NCI-H510A treated with DMSO at 0.1 percent for 48 hours (cell line): ENCODE measurements around the gene ADGRE3.

Experiments used
- DNase-seq: peaks from one replicate; lab custom pipeline; 2025; lab: John Stamatoyannopoulos, UW

The ADGRE3 gene, protein sequence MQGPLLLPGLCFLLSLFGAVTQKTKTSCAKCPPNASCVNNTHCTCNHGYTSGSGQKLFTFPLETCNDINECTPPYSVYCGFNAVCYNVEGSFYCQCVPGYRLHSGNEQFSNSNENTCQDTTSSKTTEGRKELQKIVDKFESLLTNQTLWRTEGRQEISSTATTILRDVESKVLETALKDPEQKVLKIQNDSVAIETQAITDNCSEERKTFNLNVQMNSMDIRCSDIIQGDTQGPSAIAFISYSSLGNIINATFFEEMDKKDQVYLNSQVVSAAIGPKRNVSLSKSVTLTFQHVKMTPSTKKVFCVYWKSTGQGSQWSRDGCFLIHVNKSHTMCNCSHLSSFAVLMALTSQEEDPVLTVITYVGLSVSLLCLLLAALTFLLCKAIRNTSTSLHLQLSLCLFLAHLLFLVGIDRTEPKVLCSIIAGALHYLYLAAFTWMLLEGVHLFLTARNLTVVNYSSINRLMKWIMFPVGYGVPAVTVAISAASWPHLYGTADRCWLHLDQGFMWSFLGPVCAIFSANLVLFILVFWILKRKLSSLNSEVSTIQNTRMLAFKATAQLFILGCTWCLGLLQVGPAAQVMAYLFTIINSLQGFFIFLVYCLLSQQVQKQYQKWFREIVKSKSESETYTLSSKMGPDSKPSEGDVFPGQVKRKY

DNA sequence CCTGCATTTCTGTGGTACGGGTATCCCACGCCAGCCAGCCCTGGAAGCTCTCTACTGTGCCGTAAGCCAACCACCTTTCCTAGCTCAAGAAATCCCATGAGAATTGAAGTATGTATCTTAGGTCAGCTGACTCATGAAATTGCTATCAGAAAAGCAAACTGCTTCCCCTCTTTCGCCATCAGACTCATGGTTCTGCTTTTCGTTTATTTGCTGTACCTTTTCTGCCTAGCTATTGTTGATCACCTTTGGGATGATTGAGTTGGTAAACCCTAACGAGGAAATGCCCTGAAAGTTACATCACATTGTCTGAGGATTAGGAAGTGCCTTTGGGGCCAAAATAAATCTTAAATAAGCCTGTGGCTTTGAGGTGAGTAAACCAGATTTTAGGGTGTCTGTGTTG is at the start of gene ADGRE3:
Gene ADGRE3, minus strand, starts transcription at position 81 of the 400 bp plus-strand sequence. Its CDS starts 74 bp downstream, at position 7.
- DNase-seq: no peak

DNA sequence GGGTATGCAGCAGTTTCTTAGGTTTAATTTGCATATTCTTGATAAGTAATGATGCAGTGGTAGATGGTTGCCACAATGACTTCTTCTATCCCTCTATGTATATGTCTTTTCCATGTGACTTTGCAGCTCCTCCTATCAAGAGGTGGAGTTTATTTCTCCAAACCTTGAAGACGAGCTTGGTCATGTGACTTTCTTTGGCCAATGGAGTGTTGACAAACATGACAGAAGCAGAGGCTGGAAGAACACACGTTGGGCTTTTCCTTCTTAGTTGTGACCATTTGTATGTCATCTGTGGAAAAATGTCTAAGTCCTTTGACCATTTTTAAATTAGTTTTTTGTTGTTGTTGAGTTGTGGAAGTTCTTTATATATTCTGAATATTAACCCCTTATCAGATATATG is 47.5 kb upstream of the ADGRE3 start:
- no peak for DNase-seq

DNA sequence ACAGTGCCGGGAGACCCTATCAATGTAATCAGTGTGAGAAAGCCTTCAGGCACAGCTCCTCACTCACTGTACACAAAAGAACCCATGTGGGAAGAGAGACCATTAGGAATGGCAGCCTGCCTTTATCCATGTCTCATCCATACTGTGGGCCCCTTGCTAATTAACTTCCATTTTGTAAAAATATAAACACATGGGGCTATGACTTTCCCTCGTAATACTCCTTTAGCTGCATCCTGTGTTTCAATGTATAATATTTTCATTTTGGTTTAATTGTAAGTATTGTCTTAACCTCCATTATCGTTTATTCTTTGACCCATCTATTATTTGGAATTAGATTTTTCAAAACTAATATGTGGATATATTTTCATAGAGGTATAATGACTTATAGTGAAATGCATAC is 44.5 kb upstream of the ADGRE3 start:
- no peak for DNase-seq

DNA sequence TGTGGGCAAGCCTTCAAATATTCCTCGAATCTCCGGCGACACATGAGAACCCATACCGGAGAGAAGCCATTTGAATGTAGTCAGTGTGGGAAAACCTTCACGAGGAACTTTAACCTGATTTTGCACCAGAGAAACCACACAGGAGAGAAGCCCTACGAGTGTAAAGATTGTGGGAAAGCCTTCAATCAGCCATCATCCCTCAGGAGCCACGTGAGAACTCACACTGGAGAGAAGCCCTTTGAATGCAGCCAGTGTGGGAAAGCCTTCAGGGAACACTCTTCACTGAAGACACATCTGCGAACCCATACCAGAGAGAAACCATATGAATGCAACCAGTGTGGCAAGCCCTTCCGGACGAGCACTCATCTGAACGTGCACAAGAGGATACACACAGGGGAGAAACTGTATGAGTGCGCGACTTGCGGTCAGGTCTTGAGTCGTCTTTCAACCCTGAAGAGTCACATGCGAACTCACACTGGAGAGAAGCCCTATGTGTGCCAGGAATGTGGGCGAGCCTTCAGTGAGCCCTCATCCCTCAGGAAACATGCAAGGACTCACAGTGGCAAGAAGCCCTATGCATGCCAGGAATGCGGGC is 44.0 kb upstream of the ADGRE3 start:
- no peak for DNase-seq

DNA sequence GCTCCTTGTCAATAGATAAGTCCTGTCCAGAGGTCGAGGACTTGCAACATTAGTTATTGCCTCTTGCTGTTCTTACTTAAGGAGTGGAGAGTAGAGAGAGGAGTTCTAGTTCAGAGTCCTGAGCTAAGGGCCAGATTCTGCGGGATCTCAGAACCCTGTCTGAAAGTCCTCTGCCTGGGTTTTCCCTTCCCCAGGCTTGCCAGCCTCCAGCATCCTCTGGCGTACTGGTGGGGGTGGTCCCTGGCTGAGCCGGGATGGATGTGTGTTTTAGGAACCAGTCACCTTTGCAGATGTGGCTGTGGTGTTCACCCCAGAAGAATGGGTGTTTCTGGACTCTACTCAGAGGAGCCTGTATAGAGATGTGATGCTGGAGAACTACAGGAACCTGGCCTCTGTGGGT is 41.2 kb upstream of the ADGRE3 start:
- no peak for DNase-seq

DNA sequence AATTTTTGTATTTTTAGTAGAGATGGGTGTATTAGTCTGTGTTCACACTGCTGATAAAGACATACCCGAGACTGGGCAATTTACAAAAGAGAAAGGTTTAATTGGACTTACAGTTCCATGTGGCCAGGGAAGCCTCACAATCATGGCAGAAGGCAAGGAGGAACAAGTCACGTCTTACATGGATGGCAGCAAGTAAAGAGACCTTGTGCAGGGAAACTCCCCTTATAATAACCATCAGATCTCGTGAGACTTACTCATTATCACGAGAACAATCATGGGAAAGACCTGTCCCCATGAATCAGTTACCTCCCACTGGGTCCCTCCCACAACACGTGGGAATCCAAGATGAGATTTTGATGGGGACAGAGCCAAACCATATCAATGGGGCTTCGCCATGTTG is 29.8 kb upstream of the ADGRE3 start:
- DNase-seq: no peak

DNA sequence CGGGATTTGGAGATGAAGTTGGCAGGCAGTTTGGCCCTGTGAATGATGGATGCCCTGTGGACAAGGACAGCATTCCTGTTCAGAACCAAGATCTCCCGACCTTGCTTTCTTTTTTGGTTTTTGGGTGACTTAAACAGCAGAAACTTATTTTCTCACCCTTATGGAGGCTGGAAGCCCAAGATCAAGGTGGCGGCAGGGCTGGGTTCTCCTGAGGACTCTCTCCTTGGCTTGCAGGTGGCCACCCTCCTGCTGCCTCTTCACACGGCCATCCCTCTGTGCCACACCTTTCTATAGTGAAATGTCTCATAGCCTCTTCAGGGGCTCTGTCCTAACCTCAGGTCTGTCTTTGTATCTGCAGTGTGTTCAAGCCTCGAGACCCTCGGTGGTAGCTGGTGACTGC is 29.2 kb upstream of the ADGRE3 start:
- no peak for DNase-seq

DNA sequence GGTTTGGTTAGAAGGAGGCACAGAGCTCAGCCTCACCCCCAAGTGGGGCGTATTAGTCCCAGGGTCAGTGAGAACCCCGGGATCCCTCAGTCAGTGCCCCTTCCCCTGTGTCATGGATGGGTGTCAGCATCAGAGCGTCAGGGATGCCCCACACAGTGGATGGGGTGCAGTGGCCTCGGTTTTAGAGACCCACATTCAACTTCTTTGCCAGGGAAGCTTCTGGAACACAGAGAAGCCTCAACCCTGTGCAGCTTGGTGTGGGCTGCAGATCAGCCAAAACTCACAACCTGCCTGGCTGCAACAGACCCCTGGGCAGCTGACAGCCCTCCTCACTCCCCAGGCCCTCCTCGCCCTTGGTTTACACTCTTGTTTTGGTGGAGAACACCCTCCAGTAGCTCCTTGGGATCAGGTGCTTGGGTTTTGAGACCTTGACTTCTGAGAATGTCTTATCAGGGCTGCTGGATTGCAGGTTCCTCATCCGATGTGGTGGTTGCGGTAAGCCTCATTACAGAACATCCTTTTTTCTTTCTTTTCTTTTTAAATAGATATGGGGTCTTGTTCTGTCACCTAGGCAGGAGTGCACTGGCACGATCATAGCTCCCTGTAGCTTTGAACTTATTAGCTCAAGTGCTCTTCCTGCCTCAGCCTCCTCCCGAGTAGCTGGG is 26.2 kb upstream of the ADGRE3 start:
- no peak for DNase-seq

DNA sequence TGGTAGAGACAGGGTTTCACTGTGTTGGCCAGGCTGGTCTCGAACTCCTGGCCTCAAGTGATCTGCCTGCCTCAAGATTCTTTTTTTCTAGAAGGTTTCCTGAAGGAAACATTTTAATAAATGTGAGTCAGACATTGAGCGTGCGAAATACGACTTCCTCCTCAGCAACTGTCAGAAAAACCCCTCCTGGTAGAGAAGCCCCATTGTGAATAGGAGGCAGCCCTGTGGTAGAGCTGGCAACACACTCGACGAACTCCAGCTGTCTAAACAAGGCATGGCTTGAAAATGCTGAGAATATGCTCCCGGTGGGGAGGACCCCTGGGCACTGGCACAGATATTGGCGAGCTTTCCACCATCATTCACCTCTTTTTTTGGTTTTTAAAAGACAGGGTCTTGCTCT is 25.0 kb upstream of the ADGRE3 start:
- no peak for DNase-seq

DNA sequence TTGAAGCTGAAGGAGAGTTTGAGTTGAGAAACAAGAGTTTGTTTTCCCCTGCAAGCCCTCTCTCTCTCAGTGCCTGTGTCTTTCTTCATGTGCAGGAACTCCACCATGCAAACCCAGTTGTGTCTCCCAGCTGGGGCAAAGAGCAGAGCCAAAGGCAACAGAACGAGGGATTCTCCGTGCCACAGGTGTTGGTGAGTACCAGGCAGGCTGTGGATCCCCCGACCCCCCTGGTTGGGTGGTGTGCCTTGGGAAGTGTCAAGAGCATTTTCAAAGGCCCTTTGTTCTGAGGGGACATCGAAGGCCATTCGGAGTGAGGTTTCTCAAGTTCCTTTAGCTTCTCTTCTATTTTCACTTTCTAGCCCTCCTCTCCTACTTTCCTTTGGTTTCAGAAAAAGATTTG is 20.8 kb upstream of the ADGRE3 start:
- DNase-seq: no peak

DNA sequence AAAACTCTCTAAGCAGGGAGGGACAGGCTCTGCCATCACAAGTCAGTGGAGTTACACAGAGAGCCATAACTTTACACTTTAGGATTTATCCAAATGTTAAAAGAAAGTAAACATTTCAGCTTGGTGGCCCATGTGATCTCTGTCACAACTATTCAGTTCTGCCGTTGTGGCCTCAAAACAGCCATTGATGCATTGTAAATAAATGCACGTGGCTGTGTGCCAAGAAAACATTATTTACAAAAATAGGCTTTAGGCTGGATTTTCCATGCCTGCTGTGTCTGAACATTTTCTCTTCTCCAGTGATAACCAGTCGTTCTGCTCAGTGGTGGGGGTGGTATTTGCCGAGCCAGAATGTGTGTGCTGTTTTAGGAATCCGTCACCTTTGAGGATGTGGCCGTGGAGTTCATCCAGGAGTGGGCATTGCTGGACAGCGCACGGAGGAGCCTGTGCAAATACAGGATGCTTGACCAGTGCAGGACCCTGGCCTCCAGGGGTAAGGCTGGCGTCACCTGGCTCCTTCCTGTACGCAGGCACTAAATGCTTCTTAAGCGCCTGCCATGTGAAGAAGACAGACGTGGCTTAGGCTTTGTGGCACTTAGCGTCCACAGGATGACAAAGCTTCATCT is 20.1 kb upstream of the ADGRE3 start:
- no peak for DNase-seq

DNA sequence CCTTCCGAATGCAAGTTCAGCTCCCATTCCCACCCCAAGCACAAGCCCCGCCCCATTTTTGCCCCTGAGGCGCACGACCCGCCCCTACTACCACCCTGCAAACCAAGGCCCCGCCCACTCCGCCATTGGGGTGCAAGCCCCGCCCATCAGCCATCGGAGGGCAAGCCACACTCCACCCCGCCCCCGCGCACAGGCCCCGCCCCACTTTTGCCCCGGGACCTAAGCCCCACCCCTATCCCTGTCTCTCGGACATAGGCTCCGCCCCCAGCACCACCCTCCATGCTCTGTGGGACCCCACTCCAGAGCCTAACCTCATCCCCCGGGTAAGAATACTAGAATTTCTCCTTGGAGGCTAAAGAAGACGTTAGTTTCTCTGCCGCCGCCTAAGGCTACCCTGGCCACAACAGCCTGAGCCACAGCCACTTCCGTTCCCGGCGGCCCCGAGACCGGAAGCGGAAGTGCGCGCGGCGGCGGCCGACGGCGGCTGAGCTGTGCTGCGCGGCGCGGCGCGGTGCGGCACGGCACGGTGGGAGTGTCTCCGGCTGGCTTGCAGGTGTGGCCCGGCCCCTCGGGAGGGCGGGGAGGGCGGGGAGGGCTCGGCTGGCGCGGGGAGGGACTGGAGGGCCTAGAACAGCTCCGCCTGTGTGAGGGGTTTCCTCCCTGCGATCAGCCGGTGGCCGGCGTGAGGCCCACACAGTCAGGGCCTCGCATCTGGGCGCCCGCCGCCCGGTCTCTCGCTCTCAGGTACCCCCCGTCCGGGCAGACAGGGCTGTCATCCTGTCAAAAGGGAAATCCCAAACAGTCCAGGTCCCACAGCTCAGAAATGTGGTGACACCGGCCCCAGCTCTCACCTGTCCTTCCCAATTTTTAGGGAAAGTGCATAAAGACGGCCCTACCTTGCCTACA is 15.2 kb upstream of the ADGRE3 start, which contains the start of gene ZNF333:
Gene ZNF333, plus strand, starts transcription at position 451 of the 906 bp plus-strand sequence. CDS start 3,444 bp downstream, outside the sequence.
- DNase-seq: peak; percentile 42

DNA sequence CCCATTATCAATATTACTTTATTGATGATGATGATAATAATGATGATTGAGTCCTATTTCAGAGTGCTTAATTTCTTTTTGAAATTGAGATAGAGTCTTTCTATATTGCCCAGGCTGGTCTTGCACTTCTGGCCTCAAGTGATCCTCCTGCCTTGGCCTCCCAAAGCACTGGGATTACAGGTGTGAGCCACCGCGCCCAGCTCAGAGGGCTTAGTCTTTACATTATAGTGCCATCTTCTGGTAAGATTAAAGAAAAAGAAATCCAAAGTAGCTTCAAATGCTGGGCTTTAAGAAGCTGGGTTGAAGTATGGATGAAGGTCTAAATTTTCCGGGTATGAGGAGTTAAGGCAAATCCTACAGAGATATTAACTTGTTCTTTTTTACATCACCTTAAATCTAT is 11.8 kb upstream of the ADGRE3 start:
- DNase-seq: no peak

DNA sequence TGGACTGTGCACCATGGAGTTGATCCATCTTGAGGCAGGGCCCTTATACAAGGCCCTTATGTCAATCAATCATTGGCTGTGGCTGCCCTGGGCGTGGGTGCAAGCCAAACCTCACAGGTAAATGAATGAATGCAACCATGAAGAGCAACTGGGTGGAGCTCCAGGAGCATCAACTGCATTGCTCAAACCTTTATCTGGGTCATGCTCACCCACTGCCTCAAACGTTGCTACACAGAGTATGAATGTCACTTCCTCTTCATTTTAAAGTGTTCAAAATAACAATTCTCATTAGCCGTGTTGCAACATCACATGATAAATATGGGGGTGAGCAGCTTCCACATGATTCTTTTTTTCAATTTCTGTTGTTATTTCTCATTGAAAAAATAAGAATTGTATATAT is 8.8 kb upstream of the ADGRE3 start:
- no peak for DNase-seq

DNA sequence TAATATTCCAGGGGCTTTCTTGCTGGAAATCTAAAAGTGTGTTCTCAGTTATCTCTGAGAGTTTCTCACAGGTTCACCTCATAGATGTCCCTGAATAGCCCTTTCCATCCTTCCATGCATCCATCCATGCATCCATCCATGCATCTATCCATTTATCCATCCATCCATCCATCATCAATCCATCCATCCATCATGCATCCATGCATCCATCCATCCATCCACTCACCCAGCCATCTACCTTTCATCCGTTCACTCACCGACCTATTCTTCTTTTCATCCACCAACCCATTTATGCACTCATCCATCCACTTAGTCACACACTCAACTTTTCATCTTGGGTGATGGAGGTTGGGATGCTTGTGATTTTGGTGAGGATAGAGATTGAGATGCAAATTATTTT is 7.4 kb upstream of the ADGRE3 start:
- no peak for DNase-seq

DNA sequence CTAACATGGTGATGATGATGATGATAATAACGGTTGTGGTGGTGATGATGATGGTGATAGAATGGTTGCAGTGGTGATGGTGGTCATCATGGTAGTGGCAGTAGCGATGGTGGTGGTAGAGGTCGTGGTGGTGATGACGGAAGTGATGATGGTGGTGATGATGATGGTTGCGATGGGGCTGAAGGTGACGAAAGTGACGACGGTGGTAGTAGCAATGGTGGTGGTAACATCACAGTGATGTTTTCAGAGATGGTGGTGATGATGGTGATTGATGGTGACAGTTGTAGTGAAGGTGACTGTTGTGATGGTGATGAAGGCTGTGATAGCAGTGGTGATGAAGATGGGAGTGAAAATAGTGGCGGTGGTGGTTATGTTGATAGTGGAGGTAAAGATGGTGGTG is 3.6 kb upstream of the ADGRE3 start:
- no peak for DNase-seq

DNA sequence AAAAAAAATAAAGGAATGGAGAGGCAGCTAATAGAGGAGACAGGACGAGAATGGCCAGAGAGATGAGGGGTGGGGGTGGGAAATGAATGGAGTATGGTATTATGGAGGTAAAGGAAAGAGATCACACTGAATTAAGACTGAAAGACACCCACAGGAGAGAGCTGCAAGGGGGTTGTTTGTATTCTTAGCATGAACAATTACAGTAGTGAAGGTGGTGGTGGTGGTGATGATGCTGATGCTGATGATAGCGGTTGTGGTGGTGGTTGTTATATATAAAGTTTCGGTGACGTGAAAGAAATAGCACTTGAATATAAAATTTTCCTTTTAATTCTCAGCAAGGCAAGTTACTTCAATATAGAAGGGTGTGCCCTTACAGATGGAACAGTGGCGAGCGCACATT is 2.8 kb upstream of the ADGRE3 start:
- no peak for DNase-seq

DNA sequence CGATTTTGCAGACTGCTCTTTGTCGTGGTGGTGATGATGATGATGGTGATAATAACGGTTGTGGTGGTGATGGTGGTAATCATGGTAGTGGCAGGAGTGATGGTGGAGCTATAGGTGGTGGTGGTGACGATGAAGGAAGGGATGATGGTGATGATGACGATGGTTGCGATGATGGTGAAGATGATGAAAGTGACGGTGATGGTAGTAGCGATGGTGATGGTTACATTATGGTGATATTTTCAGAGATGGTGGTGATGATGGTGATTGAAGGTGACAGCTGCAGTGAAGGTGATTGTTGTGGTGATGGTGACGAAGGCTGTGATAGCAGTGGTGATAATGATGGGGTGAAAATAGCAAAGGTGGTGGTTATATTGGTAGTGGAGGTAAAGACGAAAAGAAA is 2.1 kb upstream of the ADGRE3 start:
- no peak for DNase-seq

DNA sequence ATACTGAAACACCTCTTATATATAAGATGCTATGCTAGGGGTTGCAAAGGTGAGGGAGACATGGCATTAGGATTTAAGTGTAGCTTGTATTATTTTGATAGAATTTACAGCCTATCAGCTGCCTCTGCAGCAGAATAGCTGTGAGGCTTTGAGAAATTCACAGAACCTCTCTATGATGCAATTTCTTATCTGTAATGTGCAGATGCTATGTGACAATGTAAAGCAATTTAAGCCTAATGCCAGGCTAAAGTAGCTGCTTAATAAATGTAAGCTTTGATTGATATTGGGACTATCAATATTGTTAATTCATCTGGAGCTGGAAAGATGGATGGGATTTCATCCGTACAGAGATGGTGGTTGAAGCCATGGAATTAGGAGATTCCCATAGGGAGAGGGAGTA is 1.6 kb downstream of the ADGRE3 start:
- DNase-seq: no peak

DNA sequence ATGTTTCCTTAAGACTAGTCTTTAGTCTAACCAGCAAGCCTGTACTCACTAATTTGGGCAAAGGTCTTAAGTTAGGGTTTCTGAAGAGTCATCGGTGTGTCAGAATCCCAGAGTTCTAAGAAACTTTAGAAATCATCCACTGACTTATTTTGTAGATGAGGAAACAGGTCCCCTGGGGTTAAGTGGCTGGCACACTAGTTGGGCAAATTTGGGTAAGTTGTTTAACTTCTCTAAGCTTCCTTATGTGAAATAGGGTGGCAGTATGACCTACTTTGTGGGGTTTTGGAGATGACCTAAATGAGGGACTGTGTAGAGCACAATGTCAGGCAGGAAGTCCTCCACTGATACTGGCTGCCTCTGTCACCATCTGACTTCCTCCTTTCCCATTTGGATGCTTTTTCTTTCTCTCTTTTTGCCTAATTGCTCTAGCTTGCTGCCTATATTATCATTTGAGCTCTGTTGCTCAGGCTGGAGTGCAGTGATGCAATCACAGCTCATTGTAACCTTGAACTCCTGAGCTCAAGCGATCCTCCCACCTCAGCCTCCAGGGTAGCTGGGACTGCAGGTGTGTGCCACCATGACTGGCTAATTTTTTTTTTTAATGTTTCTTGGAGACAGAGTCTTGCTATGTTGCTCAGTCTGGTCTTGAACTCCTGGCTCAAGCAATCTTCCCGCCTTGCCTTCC is 2.3 kb downstream of the ADGRE3 start:
- DNase-seq: no peak

DNA sequence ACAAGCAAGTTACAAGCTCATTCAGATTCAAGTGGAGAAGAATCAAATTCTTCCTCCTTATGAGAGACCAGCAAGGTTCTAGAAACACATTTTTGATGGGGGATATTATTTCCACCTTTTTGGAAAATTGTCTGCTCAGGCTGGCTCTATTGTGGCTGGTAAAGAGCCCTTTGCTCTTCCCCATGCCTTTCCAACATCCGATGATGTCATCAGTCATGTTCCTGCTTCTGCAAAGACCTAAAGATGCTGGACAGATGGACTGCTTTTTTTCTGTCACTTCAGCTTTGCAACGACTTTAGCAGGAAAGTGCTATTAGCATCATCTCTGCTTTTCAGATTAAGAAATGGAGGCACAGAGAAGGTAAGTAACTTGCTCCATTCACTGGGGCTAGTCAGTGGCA is 4.2 kb downstream of the ADGRE3 start:
- no peak for DNase-seq
